Neural progenitor cell (in vitro differentiated cells): ENCODE measurements around the gene USP48. TPM values are rescaled to one million over a fixed set of nuclear protein-coding genes. Genes with fewer than 3 reads are reported as not detected.

Source experiments
- DNase-seq: peaks from one replicate; pipeline ENCODE4 v3.0.0-alpha.2; 2016; ENCODE audit warnings: low spot score
- H2AFZ ChIP-seq: fragments of 200-600 bp; sonication (generic); replicated peaks from 2 replicates; pipeline ENCODE4 v1.6.1; 2016; ENCODE audit warnings: antibody characterized with exemption
- H3F3A ChIP-seq: fragments of 200-600 bp; sonication (generic); 2 replicates; pipeline ENCODE4 v1.6.1; 2016; ENCODE audit warnings: antibody characterized with exemption, low read depth
- H3K27ac ChIP-seq: fragments of 200-600 bp; sonication (generic); 2 replicates; pipeline ENCODE4 v1.5.1; 2016; ENCODE audit warnings: mild to moderate bottlenecking
- H3K27me3 ChIP-seq: fragments of 200-600 bp; sonication (generic); 2 replicates; pipeline ENCODE4 v1.6.1; 2016; ENCODE audit warnings: mild to moderate bottlenecking, moderate library complexity
- H3K36me3 ChIP-seq: fragments of 200-600 bp; sonication (generic); 2 replicates; pipeline ENCODE4 v1.5.1; 2016
- H3K4me1 ChIP-seq: fragments of 200-600 bp; sonication (generic); 2 replicates; pipeline ENCODE4 v1.6.1; 2016; ENCODE audit warnings: mixed run types
- H3K4me2 ChIP-seq: fragments of 200-600 bp; sonication (generic); 2 replicates; pipeline ENCODE4 v1.6.1; 2016
- H3K4me3 ChIP-seq: fragments of 200-600 bp; sonication (generic); 2 replicates; pipeline ENCODE4 v1.5.1; 2016
- H3K79me2 ChIP-seq: fragments of 200-600 bp; sonication (generic); 2 replicates; pipeline ENCODE4 v1.6.1; 2016; ENCODE audit warnings: low read depth
- H3K9ac ChIP-seq: fragments of 200-600 bp; sonication (generic); 2 replicates; pipeline ENCODE4 v1.6.1; 2016
- H3K9me3 ChIP-seq: fragments of 200-600 bp; sonication (generic); 2 replicates; pipeline ENCODE4 v1.5.1; 2016; ENCODE audit warnings: low read depth
- H4K20me1 ChIP-seq: fragments of 200-600 bp; sonication (generic); 2 replicates; pipeline ENCODE4 v1.6.1; 2016; ENCODE audit warnings: low read depth
- H3K27ac Mint-ChIP-seq: 3 replicates; pipeline ENCODE4 v1.8.0; 2021; ENCODE audit warnings: mixed read lengths
- H3K27me3 Mint-ChIP-seq: 2 replicates; pipeline ENCODE4 v1.8.0; 2022; ENCODE audit warnings: low read depth, mild to moderate bottlenecking, inconsistent platforms, moderate library complexity, mixed read lengths; ENCODE audit not compliant: insufficient read depth
- H3K36me3 Mint-ChIP-seq: 3 replicates; pipeline ENCODE4 v1.8.0; 2021; ENCODE audit warnings: mixed read lengths
- H3K4me1 Mint-ChIP-seq: 3 replicates; pipeline ENCODE4 v1.8.0; 2021; ENCODE audit warnings: mixed read lengths
- H3K4me3 Mint-ChIP-seq: 3 replicates; pipeline ENCODE4 v1.8.0; 2021; ENCODE audit warnings: mild to moderate bottlenecking, moderate library complexity, mixed read lengths
- H3K9me3 Mint-ChIP-seq: 3 replicates; pipeline ENCODE4 v1.8.0; 2020; ENCODE audit warnings: mixed read lengths
- EZH2 ChIP-seq: fragments of 200-600 bp; sonication (generic); IDR thresholded peaks from 2 replicates; pipeline ENCODE4 v1.6.1; 2017; ENCODE audit warnings: antibody characterized with exemption, mild to moderate bottlenecking, moderate library complexity
- EZH2phosphoT487 ChIP-seq: fragments of 200-600 bp; sonication (generic); IDR thresholded peaks from 2 replicates; pipeline ENCODE4 v1.6.1; 2017; ENCODE audit warnings: antibody characterized with exemption
- total RNA-seq: library from RNA; depleted of rRNA; stranded (reverse); fragments of >200 nt; gene quantifications from 2 replicates; pipeline ENCODE4 v1.2.3, GENCODE V29; 2015; ENCODE audit warnings: low replicate concordance
- TF ChIP-seq, protein P1 (sequence below): fragments of 200-600 bp; sonication (generic); IDR thresholded peaks from 2 replicates; pipeline ENCODE4 v1.5.1; 2017; ENCODE audit warnings: antibody characterized with exemption, mild to moderate bottlenecking

USP48 gene
- total RNA-seq, 1 donor from 2014 or later = 50.3 TPM

GRCh38 chr1:21661886-21662285 is 121.1 kb downstream of the USP48 start:
- TF ChIP-seq EZH2 (no peak), EZH2phosphoT487 (no peak)
- TF ChIP-seq, protein P1, sequence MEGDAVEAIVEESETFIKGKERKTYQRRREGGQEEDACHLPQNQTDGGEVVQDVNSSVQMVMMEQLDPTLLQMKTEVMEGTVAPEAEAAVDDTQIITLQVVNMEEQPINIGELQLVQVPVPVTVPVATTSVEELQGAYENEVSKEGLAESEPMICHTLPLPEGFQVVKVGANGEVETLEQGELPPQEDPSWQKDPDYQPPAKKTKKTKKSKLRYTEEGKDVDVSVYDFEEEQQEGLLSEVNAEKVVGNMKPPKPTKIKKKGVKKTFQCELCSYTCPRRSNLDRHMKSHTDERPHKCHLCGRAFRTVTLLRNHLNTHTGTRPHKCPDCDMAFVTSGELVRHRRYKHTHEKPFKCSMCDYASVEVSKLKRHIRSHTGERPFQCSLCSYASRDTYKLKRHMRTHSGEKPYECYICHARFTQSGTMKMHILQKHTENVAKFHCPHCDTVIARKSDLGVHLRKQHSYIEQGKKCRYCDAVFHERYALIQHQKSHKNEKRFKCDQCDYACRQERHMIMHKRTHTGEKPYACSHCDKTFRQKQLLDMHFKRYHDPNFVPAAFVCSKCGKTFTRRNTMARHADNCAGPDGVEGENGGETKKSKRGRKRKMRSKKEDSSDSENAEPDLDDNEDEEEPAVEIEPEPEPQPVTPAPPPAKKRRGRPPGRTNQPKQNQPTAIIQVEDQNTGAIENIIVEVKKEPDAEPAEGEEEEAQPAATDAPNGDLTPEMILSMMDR = no peak
- no peaks in the 10 kb centered on the region for H3K4me1 ChIP-seq

GRCh38 chr1:21659924-21660326 is 123.0 kb downstream of the USP48 start:
- peaks cover 30% of the 10 kb centered on the region for H3K27me3 ChIP-seq
- peak overlapping the region; percentile 95 for H3K4me2 ChIP-seq
- H3K4me3 ChIP-seq = peak overlapping the region; percentile 53
- no peaks in the 10 kb centered on the region for H3K9me3 ChIP-seq
- peaks cover 7% of the 10 kb centered on the region for H3F3A ChIP-seq
- H3K36me3 ChIP-seq = no peaks in the 10 kb centered on the region
- H3K27ac ChIP-seq = no peak overlapping the region
- H3K4me3 Mint-ChIP-seq = peak overlapping the region; percentile 72
- H3K9ac ChIP-seq = no peak overlapping the region
- no peaks in the 10 kb centered on the region for H3K9me3 Mint-ChIP-seq
- H3K4me1 ChIP-seq = no peaks in the 10 kb centered on the region
- H2AFZ ChIP-seq = no peak overlapping the region
- H3K27me3 Mint-ChIP-seq = peaks cover 26% of the 10 kb centered on the region
- DNase-seq = no peak
- no peaks in the 10 kb centered on the region for H3K36me3 Mint-ChIP-seq
- H4K20me1 ChIP-seq = peaks cover 18% of the 10 kb centered on the region
- peaks cover 4% of the 10 kb centered on the region for H3K4me1 Mint-ChIP-seq
- no peak for TF ChIP-seq EZH2
- H3K79me2 ChIP-seq = no peaks in the 10 kb centered on the region
- no peak overlapping the region for H3K27ac Mint-ChIP-seq

More at GRCh38 chr1:21661886-21662285, 121.1 kb downstream of the USP48 start:
- Histone ChIP-seq H3K27ac (no peak overlapping the region), H3K4me3 (no peak overlapping the region), H3K79me2 (no peaks in the 10 kb centered on the region), H3K9me3 (no peaks in the 10 kb centered on the region), H2AFZ (no peak overlapping the region), H3K9ac (no peak overlapping the region), H3F3A (peaks cover 7% of the 10 kb centered on the region), H4K20me1 (peaks cover 15% of the 10 kb centered on the region), H3K4me2 (no peak overlapping the region), H3K36me3 (no peaks in the 10 kb centered on the region), H3K27me3 (peaks cover 30% of the 10 kb centered on the region)
- H3K4me3 Mint-ChIP-seq = no peak overlapping the region
- H3K9me3 Mint-ChIP-seq = no peaks in the 10 kb centered on the region
- peaks cover 11% of the 10 kb centered on the region for H3K4me1 Mint-ChIP-seq
- no peak for DNase-seq
- peaks cover 20% of the 10 kb centered on the region for H3K27me3 Mint-ChIP-seq
- H3K36me3 Mint-ChIP-seq = no peaks in the 10 kb centered on the region
- H3K27ac Mint-ChIP-seq = no peak overlapping the region

DNA sequence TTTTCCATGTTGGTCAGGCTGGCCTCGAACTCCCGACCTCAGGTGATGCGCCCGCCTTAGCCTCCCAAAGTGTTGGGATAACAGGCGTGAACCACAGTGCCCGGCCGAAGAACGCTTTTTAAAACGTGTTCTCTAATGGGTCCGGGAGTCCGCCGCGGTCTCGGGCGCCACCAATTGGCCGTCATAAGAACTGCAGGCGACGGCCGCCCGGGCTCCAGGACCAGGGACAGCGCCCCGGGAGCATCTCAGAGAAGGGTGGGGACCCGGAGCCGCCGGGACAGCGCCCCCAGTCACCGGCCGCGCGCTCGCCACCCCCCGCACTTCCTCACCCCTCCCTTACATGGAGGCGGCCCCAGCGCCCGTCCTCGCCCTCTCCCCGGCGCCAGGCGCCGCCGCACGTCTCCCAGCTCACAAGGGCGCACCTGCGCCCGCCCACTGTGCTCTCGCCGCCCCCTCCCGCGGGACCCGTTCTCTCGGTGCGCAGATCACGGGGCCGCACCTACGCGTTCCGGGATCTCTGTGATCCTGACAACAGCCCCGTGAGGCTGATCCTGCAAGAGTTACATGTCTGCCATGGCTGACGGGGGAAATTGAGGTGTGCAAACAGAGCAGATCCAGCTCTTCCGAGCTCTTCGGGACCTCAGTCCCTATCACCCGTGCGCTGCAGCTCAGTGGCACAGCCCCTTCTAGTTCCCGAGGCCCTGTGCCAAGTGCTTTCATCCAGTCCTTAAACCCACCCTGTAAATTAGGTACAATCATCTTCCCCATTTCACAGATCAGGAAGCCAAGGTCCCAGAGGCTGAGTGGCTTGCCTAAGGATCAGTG is 123.6 kb downstream of the USP48 start:
- H3K4me3 Mint-ChIP-seq = peak overlapping the region; percentile 72

More for the DNA sequence above, 123.6 kb downstream of the USP48 start:
- H3K4me2 ChIP-seq = peak overlapping the region; percentile 95
- H3K9me3 Mint-ChIP-seq = no peaks in the 10 kb centered on the region
- H3K9me3 ChIP-seq = no peaks in the 10 kb centered on the region
- peaks cover 30% of the 10 kb centered on the region for H3K27me3 ChIP-seq
- no peak overlapping the region for H3K9ac ChIP-seq
- H3F3A ChIP-seq = peaks cover 7% of the 10 kb centered on the region
- peaks cover 18% of the 10 kb centered on the region for H4K20me1 ChIP-seq
- peaks cover 4% of the 10 kb centered on the region for H3K4me1 Mint-ChIP-seq
- no peak overlapping the region for H3K27ac Mint-ChIP-seq
- H3K4me1 ChIP-seq = no peaks in the 10 kb centered on the region
- H3K36me3 ChIP-seq = no peaks in the 10 kb centered on the region
- H3K4me3 ChIP-seq = peak overlapping the region; percentile 53
- H3K36me3 Mint-ChIP-seq = no peaks in the 10 kb centered on the region
- DNase-seq = peak; percentile 91
- no peak overlapping the region for H2AFZ ChIP-seq
- no peaks in the 10 kb centered on the region for H3K79me2 ChIP-seq
- H3K27ac ChIP-seq = no peak overlapping the region
- peaks cover 26% of the 10 kb centered on the region for H3K27me3 Mint-ChIP-seq
- TF ChIP-seq EZH2 (no peak), EZH2phosphoT487 (peak; percentile 59)
- TF ChIP-seq, protein P1 = peak; percentile 89
